Progenitor cell of endocrine pancreas (in vitro differentiated cells): ENCODE measurements around the gene TTC33. TPM values are rescaled to one million over a fixed set of nuclear protein-coding genes. Genes with fewer than 3 reads are reported as not detected.

Experiments used
- DNase-seq: peaks from one replicate; pipeline ENCODE4 v3.0.0; 2021; ENCODE audit warnings: low spot score; ENCODE audit not compliant: unreplicated experiment
- H3K27ac Mint-ChIP-seq: 2 replicates; pipeline ENCODE4 v1.8.0; 2021; ENCODE audit warnings: mild to moderate bottlenecking, moderate library complexity, mixed read lengths
- H3K27me3 Mint-ChIP-seq: 2 replicates; pipeline ENCODE4 v1.8.0; 2021; ENCODE audit warnings: mixed read lengths
- H3K36me3 Mint-ChIP-seq: 2 replicates; pipeline ENCODE4 v1.8.0; 2022; ENCODE audit warnings: mixed read lengths; ENCODE audit not compliant: insufficient read depth
- H3K4me1 Mint-ChIP-seq: 2 replicates; pipeline ENCODE4 v1.8.0; 2021; ENCODE audit warnings: low read depth, mixed read lengths
- H3K4me3 Mint-ChIP-seq: 2 replicates; pipeline ENCODE4 v1.8.0; 2021; ENCODE audit warnings: low read depth, mild to moderate bottlenecking, moderate library complexity, mixed read lengths
- H3K9me3 Mint-ChIP-seq: 2 replicates; pipeline ENCODE4 v1.8.0; 2021; ENCODE audit warnings: low read depth, mixed read lengths
- CTCF ChIP-seq: fragments of 200-600 bp; sonication (generic); IDR thresholded peaks from one replicate; pipeline ENCODE4 v1.5.0; 2021; ENCODE audit warnings: antibody characterized with exemption, mild to moderate bottlenecking; ENCODE audit not compliant: unreplicated experiment
- total RNA-seq: library from RNA; stranded (reverse); gene quantifications from 2 replicates; pipeline ENCODE4 v1.2.1, GENCODE V29; 2021

Gene TTC33
- total RNA-seq, 1 donor from 2014 or later, result 25.4 TPM

- peak; percentile 76 for DNase-seq
- H3K27me3 Mint-ChIP-seq, result no peaks in the 10 kb centered on the region
Observed at GRCh38 chr5:40688127-40688761, 67.5 kb downstream of the TTC33 start.

GRCh38 chr5:40687321-40687720, 68.4 kb downstream of the TTC33 start:
- no peak for DNase-seq
- Mint-ChIP-seq H3K27me3 (peaks cover 7% of the 10 kb centered on the region), H3K4me3 (no peak overlapping the region), H3K27ac (peak overlapping the region; percentile 37), H3K9me3 (no peaks in the 10 kb centered on the region), H3K36me3 (peaks cover 2% of the 10 kb centered on the region), H3K4me1 (peaks cover 28% of the 10 kb centered on the region)
- TF ChIP-seq CTCF, result no peak

More at GRCh38 chr5:40688127-40688761, 67.5 kb downstream of the TTC33 start:
- peaks cover 2% of the 10 kb centered on the region for H3K36me3 Mint-ChIP-seq
- no peak overlapping the region for H3K27ac Mint-ChIP-seq
- no peaks in the 10 kb centered on the region for H3K9me3 Mint-ChIP-seq
- TF ChIP-seq CTCF, result peak; percentile 91
- peaks cover 27% of the 10 kb centered on the region for H3K4me1 Mint-ChIP-seq
- H3K4me3 Mint-ChIP-seq, result no peak overlapping the region

GRCh38 chr5:40685976-40686486, 69.7 kb downstream of the TTC33 start:
- Mint-ChIP-seq H3K36me3 (no peaks in the 10 kb centered on the region), H3K27me3 (peaks cover 18% of the 10 kb centered on the region), H3K4me1 (peaks cover 36% of the 10 kb centered on the region), H3K27ac (no peak overlapping the region), H3K9me3 (no peaks in the 10 kb centered on the region), H3K4me3 (no peak overlapping the region)
- no peak for DNase-seq
- no peak for TF ChIP-seq CTCF

- H3K9me3 Mint-ChIP-seq, result no peaks in the 10 kb centered on the region
- H3K27ac Mint-ChIP-seq, result no peak overlapping the region
- H3K4me3 Mint-ChIP-seq, result no peak overlapping the region
Observed at GRCh38 chr5:40685193-40685592, 70.6 kb downstream of the TTC33 start.

GRCh38 chr5:40683305-40683704, 72.5 kb downstream of the TTC33 start:
- Mint-ChIP-seq H3K27ac (no peak overlapping the region), H3K4me3 (peak overlapping the region; percentile 23)

More at GRCh38 chr5:40685193-40685592, 70.6 kb downstream of the TTC33 start:
- no peak for TF ChIP-seq CTCF
- H3K4me1 Mint-ChIP-seq, result peaks cover 43% of the 10 kb centered on the region
- peaks cover 27% of the 10 kb centered on the region for H3K27me3 Mint-ChIP-seq
- DNase-seq, result no peak
- no peaks in the 10 kb centered on the region for H3K36me3 Mint-ChIP-seq

More at GRCh38 chr5:40683305-40683704, 72.5 kb downstream of the TTC33 start:
- peaks cover 27% of the 10 kb centered on the region for H3K27me3 Mint-ChIP-seq
- H3K4me1 Mint-ChIP-seq, result peaks cover 48% of the 10 kb centered on the region
- H3K9me3 Mint-ChIP-seq, result no peaks in the 10 kb centered on the region
- no peak for TF ChIP-seq CTCF
- H3K36me3 Mint-ChIP-seq, result no peaks in the 10 kb centered on the region
- no peak for DNase-seq
